Esophagus squamous epithelium (tissue), 5 donors: ENCODE data around the gene CIRBP. TPM values are rescaled to one million over a fixed set of nuclear protein-coding genes. Genes with fewer than 3 reads are reported as not detected.

Source experiments
- DNase-seq: peaks from one replicate; lab custom pipeline; 2025; lab: John Stamatoyannopoulos, UW
- H3K27ac ChIP-seq, 4 donors: fragments of 200-600 bp; sonication (generic); one replicate each; pipeline ENCODE4 v1.5.1; 2016 to 2019; ENCODE audit warnings: mild to moderate bottlenecking in 1 of 4
- H3K27me3 ChIP-seq, 4 donors: fragments of 200-600 bp; sonication (generic); 1 replicate in 3 of 4; 2 replicates in 1 of 4; pipeline versions ENCODE4 v1.5.1 to v1.6.0; 2017 to 2021; ENCODE audit warnings: antibody characterized with exemption in 1 of 4
- H3K36me3 ChIP-seq, 3 donors: fragments of 200-600 bp; sonication (generic); one replicate each; pipeline ENCODE4 v1.5.1; 2016 to 2019
- H3K4me1 ChIP-seq, 3 donors: fragments of 200-600 bp; sonication (generic); one replicate each; pipeline ENCODE4 v1.5.1; 2017 to 2019
- H3K4me3 ChIP-seq, 4 donors: fragments of 200-600 bp; sonication (generic); 1 replicate in 3 of 4; 2 replicates in 1 of 4; pipeline ENCODE4 v1.5.1; 2016 to 2019; ENCODE audit warnings: mild to moderate bottlenecking in 2 of 4, moderate library complexity in 1 of 4
- H3K9me3 ChIP-seq, 3 donors: fragments of 200-600 bp; sonication (generic); one replicate each; pipeline ENCODE4 v1.5.1; 2016 to 2019
- CTCF ChIP-seq, 6 experiments: fragments of 450-650 bp in 4 of 6; fragments of 200-600 bp in 2 of 6; sonication (generic) in 2 of 6; IDR thresholded peaks; one replicate each; pipeline ENCODE4 v1.5.1; 2016 to 2019; ENCODE audit warnings: antibody characterized with exemption in 6 of 6, mild to moderate bottlenecking in 4 of 6, moderate library complexity in 4 of 6
- POLR2A ChIP-seq, 4 donors: fragments of 450-650 bp; IDR thresholded peaks; one replicate each; pipeline ENCODE4 v1.6.1; 2017; ENCODE audit warnings: antibody characterized with exemption in 4 of 4, mild to moderate bottlenecking in 4 of 4, moderate library complexity in 3 of 4
- WGBS, 2 donors: methylation state at CpG; one replicate each; pipeline ENCODE4 v1.1.5; 2018; 5-methylcytosine and 5-hydroxymethylcytosine counted together
- intact Hi-C: fragments of 100-400 bp; cut with DNase I; formaldehyde crosslinking; loops from one replicate; pipeline ENCODE4 v1.15.0; 2022
- total RNA-seq, 4 donors: library from RNA; depleted of rRNA; stranded (reverse); fragments of >200 nt; gene quantifications; one replicate each; pipeline ENCODE4 v1.1.0, GENCODE V29; 2016
- donor health status: DM: yes; HTN: yes; CAD: no.

The CIRBP gene
- total RNA-seq, 4 donors from 2014 or later: 116 to 415 (median 238) TPM

GRCh38 chr19:1251330-1252220 lies 17.6 kb upstream of the CIRBP start:
- peaks cover 43 to 79% (median 54%) of the 10 kb centered on the region in 3 donors for H3K4me1 ChIP-seq
- peaks cover 27 to 56% (median 31%) of the 10 kb centered on the region in 3 donors for H3K36me3 ChIP-seq

GRCh38 chr19:1252221-1252820 lies 16.8 kb upstream of the CIRBP start:
- intact Hi-C loops: no loop called here
- peak; percentile 83 for DNase-seq
- no peak for TF ChIP-seq CTCF (IDR thresholded peaks at IDR 0.05)
- TF ChIP-seq POLR2A (IDR thresholded peaks at IDR 0.05): peak in 2 of 4 donors; percentile 26 to 30
- Histone ChIP-seq H3K4me1 (peaks cover 50 to 79% (median 60%) of the 10 kb centered on the region in 3 donors), H3K27me3 (no peaks in the 10 kb centered on the region), H3K27ac (peak overlapping the region; percentile 98 to 100 (median 100)), H3K9me3 (no peaks in the 10 kb centered on the region), H3K36me3 (peaks cover 35 to 64% (median 38%) of the 10 kb centered on the region in 3 donors), H3K4me3 (peak overlapping the region; percentile 73 to 98 (median 90))
- WGBS, 2 donors: 1 to 3% methylated on average over 11 to 16 of the region's 30 CpGs

More at GRCh38 chr19:1251330-1252220, 17.6 kb upstream of the CIRBP start:
- intact Hi-C loops: no loop called here
- Histone ChIP-seq H3K9me3 (no peaks in the 10 kb centered on the region), H3K27me3 (no peaks in the 10 kb centered on the region), H3K27ac (peak overlapping the region; percentile 98 to 100 (median 100)), H3K4me3 (peak overlapping the region; percentile 73 to 98 (median 90))
- peak; percentile 59 for DNase-seq
- TF ChIP-seq POLR2A (IDR thresholded peaks at IDR 0.05): peak in 1 of 4 donors; percentile 42
- TF ChIP-seq CTCF (IDR thresholded peaks at IDR 0.05): peak in 1 of 6 experiments; percentile 2
- 0% methylated on average over 4 to 24 of the region's 41 CpGs for WGBS, 2 donors

- DNase-seq: peak; percentile 81
- H3K4me3 ChIP-seq: peak overlapping the region; percentile 73 to 98 (median 90)
- peak overlapping the region; percentile 98 to 100 (median 100) for H3K27ac ChIP-seq
- WGBS, 2 donors: 0% methylated on average over 4 of the region's 26 CpGs; no CpG with 5 or more reads in 1 of the 2 donors
- intact Hi-C loops: no loop called here
- H3K27me3 ChIP-seq: no peaks in the 10 kb centered on the region
- no peaks in the 10 kb centered on the region for H3K9me3 ChIP-seq
- H3K36me3 ChIP-seq: peaks cover 35 to 70% (median 38%) of the 10 kb centered on the region in 3 donors
- H3K4me1 ChIP-seq: peaks cover 50 to 79% (median 60%) of the 10 kb centered on the region in 3 donors
- TF ChIP-seq POLR2A (IDR thresholded peaks at IDR 0.05) (peak in 1 of 4 donors; percentile 20), CTCF (IDR thresholded peaks at IDR 0.05) (peak in 2 of 6 experiments; percentile 15 to 34)
Measured at GRCh38 chr19:1252821-1253513, 16.2 kb upstream of the CIRBP start.

- intact Hi-C loops: no loop called here
- no peak for TF ChIP-seq CTCF (IDR thresholded peaks at IDR 0.05)
- no peak for TF ChIP-seq POLR2A (IDR thresholded peaks at IDR 0.05)
- Histone ChIP-seq H3K4me1 (peaks cover 54 to 80% (median 63%) of the 10 kb centered on the region in 3 donors), H3K36me3 (peaks cover 35 to 77% (median 38%) of the 10 kb centered on the region in 3 donors), H3K27me3 (no peaks in the 10 kb centered on the region), H3K27ac (peak overlapping the region; percentile 98 to 100 (median 100)), H3K9me3 (no peaks in the 10 kb centered on the region), H3K4me3 (peak overlapping the region; percentile 73 to 98 (median 90))
- DNase-seq: no peak
- 12 to 24% methylated on average over 4 to 11 of the region's 23 CpGs for WGBS, 2 donors
Measured at GRCh38 chr19:1253514-1254080, 15.5 kb upstream of the CIRBP start.
